ENCODE results near the gene UBAP2L. TPM values are rescaled to one million over a fixed set of nuclear protein-coding genes. Genes with fewer than 3 reads are reported as not detected.

Gene UBAP2L
- total and polyA plus RNA-seq, 2 experiments from 2014 or later, result 73.0 to 132 TPM

GRCh38 chr1:154179946-154180687, 40.6 kb upstream of the UBAP2L start:
- 84 to 86% methylated on average over 3 of the region's 3 CpGs for WGBS, 2 experiments (ENCODE audit: low coverage in 1 of 2, low lambda C conversion rate in 2 of 2, missing lambda C conversion rate in 2 of 2)
- in situ Hi-C loops (cut with MboI), result no loop called here

GRCh38 chr1:154181944-154182343, 38.8 kb upstream of the UBAP2L start:
- no peaks in the 10 kb centered on the region for H3K9me3 ChIP-seq (ENCODE audit: low read depth)
- peak overlapping the region; percentile 99 for H3K4me3 ChIP-seq
- H3K4me1 ChIP-seq (ENCODE audit: insufficient read depth), result peaks cover 47% of the 10 kb centered on the region
- no peak for DNase-seq
- 0 to 1% methylated on average over 6 of the region's 6 CpGs for WGBS, 2 experiments (ENCODE audit: low coverage in 1 of 2, low lambda C conversion rate in 2 of 2, missing lambda C conversion rate in 2 of 2)
- peaks cover 43% of the 10 kb centered on the region for H4K20me1 ChIP-seq (ENCODE audit: insufficient read depth)
- H3K9ac ChIP-seq, result peak overlapping the region; percentile 91
- peaks cover 59% of the 10 kb centered on the region for H3K79me2 ChIP-seq (ENCODE audit: insufficient read depth)
- peak overlapping the region; percentile 82 for H2AFZ ChIP-seq
- peaks cover 45% of the 10 kb centered on the region for H3F3A ChIP-seq (ENCODE audit: insufficient read depth)
- peaks cover 2% of the 10 kb centered on the region for H3K36me3 ChIP-seq (ENCODE audit: low read depth)
- no peaks in the 10 kb centered on the region for H3K9me2 ChIP-seq (ENCODE audit: insufficient read depth)
- in situ Hi-C loops (cut with MboI), result no loop called here
- peak overlapping the region; percentile 84 for H3K27ac ChIP-seq
- TF ChIP-seq EZH2 (IDR thresholded peaks at IDR 0.05; ENCODE audit: insufficient read depth, poor library complexity, severe bottlenecking), result no peak
- no peaks in the 10 kb centered on the region for H3K27me3 ChIP-seq (replicated peaks; ENCODE audit: insufficient read depth)
- peak overlapping the region; percentile 100 for H3K4me2 ChIP-seq (ENCODE audit: unreplicated experiment)

More at GRCh38 chr1:154179946-154180687, 40.6 kb upstream of the UBAP2L start:
- Histone ChIP-seq H3K9ac (0 out of 2 replicates have a peak overlapping the region, but pooled peaks have one; percentile 12), H3K27ac (peak overlapping the region; percentile 17; the same call in 1 of the 2 replicates), H3F3A (ENCODE audit: insufficient read depth) (peaks cover 62% of the 10 kb centered on the region), H3K79me2 (ENCODE audit: insufficient read depth) (peaks cover 77% of the 10 kb centered on the region), H3K9me2 (ENCODE audit: insufficient read depth) (no peaks in the 10 kb centered on the region), H2AFZ (no peak overlapping the region), H3K4me3 (peak overlapping the region; percentile 99), H3K4me1 (ENCODE audit: insufficient read depth) (peaks cover 64% of the 10 kb centered on the region), H3K9me3 (ENCODE audit: low read depth) (no peaks in the 10 kb centered on the region), H3K27me3 (replicated peaks; ENCODE audit: insufficient read depth) (no peaks in the 10 kb centered on the region), H3K4me2 (ENCODE audit: unreplicated experiment) (peak overlapping the region; percentile 100), H4K20me1 (ENCODE audit: insufficient read depth) (peaks cover 53% of the 10 kb centered on the region), H3K36me3 (ENCODE audit: low read depth) (peaks cover 2% of the 10 kb centered on the region)
- no peak for DNase-seq
- TF ChIP-seq EZH2phosphoT487 (IDR thresholded peaks at IDR 0.05; ENCODE audit: insufficient read depth, low read depth), result no peak
- no peak for TF ChIP-seq EZH2 (IDR thresholded peaks at IDR 0.05; ENCODE audit: insufficient read depth, poor library complexity, severe bottlenecking)

- Histone ChIP-seq H2AFZ (peak overlapping the region; percentile 82), H4K20me1 (ENCODE audit: insufficient read depth) (peaks cover 37% of the 10 kb centered on the region), H3K79me2 (ENCODE audit: insufficient read depth) (peaks cover 53% of the 10 kb centered on the region), H3K4me2 (ENCODE audit: unreplicated experiment) (peak overlapping the region; percentile 100), H3F3A (ENCODE audit: insufficient read depth) (peaks cover 39% of the 10 kb centered on the region), H3K4me1 (ENCODE audit: insufficient read depth) (peaks cover 42% of the 10 kb centered on the region), H3K4me3 (peak overlapping the region; percentile 99), H3K9me3 (ENCODE audit: low read depth) (no peaks in the 10 kb centered on the region), H3K9ac (peak overlapping the region; percentile 91), H3K9me2 (ENCODE audit: insufficient read depth) (no peaks in the 10 kb centered on the region), H3K36me3 (ENCODE audit: low read depth) (peaks cover 2% of the 10 kb centered on the region), H3K27me3 (replicated peaks; ENCODE audit: insufficient read depth) (no peaks in the 10 kb centered on the region), H3K27ac (peak overlapping the region; percentile 84)
- peak; percentile 89 for DNase-seq
- WGBS, 2 experiments (ENCODE audit: low coverage in 1 of 2, low lambda C conversion rate in 2 of 2, missing lambda C conversion rate in 2 of 2), result 1 to 2% methylated on average over 27 to 35 of the region's 35 CpGs
- in situ Hi-C loops (cut with MboI), result no loop called here
- TF ChIP-seq EZH2 (IDR thresholded peaks at IDR 0.05; ENCODE audit: insufficient read depth, poor library complexity, severe bottlenecking) (no peak), EZH2phosphoT487 (IDR thresholded peaks at IDR 0.05; ENCODE audit: insufficient read depth, low read depth) (no peak)
Measured at GRCh38 chr1:154182344-154183045, 38.3 kb upstream of the UBAP2L start.

- peak overlapping the region; percentile 100 for H3K4me2 ChIP-seq (ENCODE audit: unreplicated experiment)
- in situ Hi-C loops (cut with MboI), result no loop called here
- peak; percentile 98 for DNase-seq
- H3K27ac ChIP-seq, result peak overlapping the region; percentile 84
- no peaks in the 10 kb centered on the region for H3K9me2 ChIP-seq (ENCODE audit: insufficient read depth)
- peak overlapping the region; percentile 82 for H2AFZ ChIP-seq
- peak overlapping the region; percentile 99 for H3K4me3 ChIP-seq
- peaks cover 34% of the 10 kb centered on the region for H3K4me1 ChIP-seq (ENCODE audit: insufficient read depth)
- WGBS, 2 experiments (ENCODE audit: low coverage in 1 of 2, low lambda C conversion rate in 2 of 2, missing lambda C conversion rate in 2 of 2), result 4 to 6% methylated on average over 40 to 41 of the region's 41 CpGs
- peaks cover 2% of the 10 kb centered on the region for H3K36me3 ChIP-seq (ENCODE audit: low read depth)
- peaks cover 34% of the 10 kb centered on the region for H3F3A ChIP-seq (ENCODE audit: insufficient read depth)
- H3K9ac ChIP-seq, result peak overlapping the region; percentile 91
- H3K27me3 ChIP-seq (replicated peaks; ENCODE audit: insufficient read depth), result no peaks in the 10 kb centered on the region
- peaks cover 29% of the 10 kb centered on the region for H4K20me1 ChIP-seq (ENCODE audit: insufficient read depth)
- no peak for TF ChIP-seq EZH2 (IDR thresholded peaks at IDR 0.05; ENCODE audit: insufficient read depth, poor library complexity, severe bottlenecking)
- no peak for TF ChIP-seq EZH2phosphoT487 (IDR thresholded peaks at IDR 0.05; ENCODE audit: insufficient read depth, low read depth)
- no peaks in the 10 kb centered on the region for H3K9me3 ChIP-seq (ENCODE audit: low read depth)
- peaks cover 46% of the 10 kb centered on the region for H3K79me2 ChIP-seq (ENCODE audit: insufficient read depth)
Measured at GRCh38 chr1:154183046-154183915, 37.5 kb upstream of the UBAP2L start.
